Transverse colon (tissue), 4 donors: ENCODE measurements around the gene GALNT9. TPM values are rescaled to one million over a fixed set of nuclear protein-coding genes. Genes with fewer than 3 reads are reported as not detected.

ENCODE experiments used
- DNase-seq: peaks from one replicate; pipeline ENCODE4 v3.0.0-alpha.2; 2019
- H3K27ac ChIP-seq, 4 donors: fragments of 200-600 bp; sonication (generic); 2 replicates each; pipeline ENCODE4 v1.5.1; 2016 to 2018; ENCODE audit warnings: inconsistent platforms in 4 of 4
- H3K27me3 ChIP-seq: fragments of 200-600 bp; sonication (generic); 2 replicates; pipeline ENCODE4 v1.5.1; 2017; ENCODE audit warnings: inconsistent platforms
- H3K36me3 ChIP-seq, 4 donors: fragments of 200-600 bp; sonication (generic); 2 replicates each; pipeline ENCODE4 v1.5.1; 2017 to 2019; ENCODE audit warnings: inconsistent platforms in 4 of 4
- H3K4me1 ChIP-seq, 4 donors: fragments of 200-600 bp; sonication (generic); 2 replicates each; pipeline ENCODE4 v1.5.1; 2017 to 2020; ENCODE audit warnings: inconsistent platforms in 4 of 4
- H3K4me3 ChIP-seq, 4 donors: fragments of 200-600 bp; sonication (generic); 1 replicate in 1 of 4; 2 replicates in 3 of 4; pipeline versions ENCODE4 v1.5.1 to v1.6.1; 2017 to 2019; ENCODE audit warnings: inconsistent platforms in 4 of 4
- H3K9me3 ChIP-seq, 2 donors: fragments of 200-600 bp; sonication (generic); 2 replicates each; pipeline ENCODE4 v1.5.1; 2017 to 2019; ENCODE audit warnings: inconsistent platforms in 2 of 2
- EP300 ChIP-seq: sonication (generic); formaldehyde crosslinking; IDR thresholded peaks from one replicate; pipeline ENCODE4 v1.6.1; 2017; ENCODE audit warnings: antibody characterized with exemption, low read depth
- POLR2A ChIP-seq: fragments of 450-650 bp; IDR thresholded peaks from one replicate; pipeline ENCODE4 v1.6.1; 2016; ENCODE audit warnings: antibody characterized with exemption, mild to moderate bottlenecking, moderate library complexity
- POLR2AphosphoS5 ChIP-seq, 3 donors: sonication (generic); formaldehyde crosslinking; IDR thresholded peaks; one replicate each; pipeline ENCODE4 v1.6.1; 2016; ENCODE audit warnings: antibody characterized with exemption in 3 of 3
- WGBS, 2 donors: methylation state at CpG; one replicate each; pipeline ENCODE4 v1.1.5; 2018; ENCODE audit warnings: low coverage in 1 of 2; 5-methylcytosine and 5-hydroxymethylcytosine counted together
- in situ Hi-C, 4 donors: fragments of 200-750 bp; cut with MboI; loops; one replicate each; pipeline versions ENCODE4 v1.15.0 to v1.15.1; 2017; ENCODE audit warnings: low sequenced_read_pairs in 3 of 4, low pct_ligation_motif_present in 1 of 4, low pct_unique_long_range_greater_than_20kb in 1 of 4
- intact Hi-C: fragments of 100-400 bp; cut with DNase I; formaldehyde crosslinking; loops from one replicate; pipeline ENCODE4 v1.15.1; 2023; ENCODE audit warnings: low total_unique reads
- total RNA-seq, 4 donors: library from RNA; depleted of rRNA; stranded (reverse); fragments of >200 nt; gene quantifications; one replicate each; pipeline ENCODE4 v1.1.0, GENCODE V29; 2016
- TF ChIP-seq, protein P1 (sequence below), 5 experiments: fragments of 200-600 bp in 3 of 5; fragments of 450-650 bp in 2 of 5; sonication (generic) in 3 of 5; IDR thresholded peaks; 1 replicate in 2 of 5; 2 replicates in 3 of 5; pipeline ENCODE4 v1.5.1; 2016 to 2017; ENCODE audit warnings: antibody characterized with exemption in 5 of 5, inconsistent platforms in 3 of 5, mild to moderate bottlenecking in 2 of 5, moderate library complexity in 1 of 5

The GALNT9 gene
- total RNA-seq, 4 donors from 2014 or later = 0.82 to 4.5 TPM; not detected in 2

GRCh38 chr12:132173135-132174014 is 156.0 kb downstream of the GALNT9 start:
- no peak overlapping the region for H3K4me3 ChIP-seq
- intact Hi-C loops = no loop called here
- 59% methylated on average over 32 of the region's 35 CpGs; no CpG with 5 or more reads in 1 of the 2 donors for WGBS, 2 donors
- H3K36me3 ChIP-seq = no peaks in the 10 kb centered on the region
- H3K27me3 ChIP-seq = peaks cover 67% of the 10 kb centered on the region
- no peak overlapping the region for H3K27ac ChIP-seq
- H3K4me1 ChIP-seq = no peaks in the 10 kb centered on the region
- in situ Hi-C loops = no loop called here
- no peak for DNase-seq
- TF ChIP-seq POLR2AphosphoS5 (IDR thresholded peaks at IDR 0.05) (no peak), EP300 (no peak), POLR2A (no peak)
- TF ChIP-seq, protein P1, sequence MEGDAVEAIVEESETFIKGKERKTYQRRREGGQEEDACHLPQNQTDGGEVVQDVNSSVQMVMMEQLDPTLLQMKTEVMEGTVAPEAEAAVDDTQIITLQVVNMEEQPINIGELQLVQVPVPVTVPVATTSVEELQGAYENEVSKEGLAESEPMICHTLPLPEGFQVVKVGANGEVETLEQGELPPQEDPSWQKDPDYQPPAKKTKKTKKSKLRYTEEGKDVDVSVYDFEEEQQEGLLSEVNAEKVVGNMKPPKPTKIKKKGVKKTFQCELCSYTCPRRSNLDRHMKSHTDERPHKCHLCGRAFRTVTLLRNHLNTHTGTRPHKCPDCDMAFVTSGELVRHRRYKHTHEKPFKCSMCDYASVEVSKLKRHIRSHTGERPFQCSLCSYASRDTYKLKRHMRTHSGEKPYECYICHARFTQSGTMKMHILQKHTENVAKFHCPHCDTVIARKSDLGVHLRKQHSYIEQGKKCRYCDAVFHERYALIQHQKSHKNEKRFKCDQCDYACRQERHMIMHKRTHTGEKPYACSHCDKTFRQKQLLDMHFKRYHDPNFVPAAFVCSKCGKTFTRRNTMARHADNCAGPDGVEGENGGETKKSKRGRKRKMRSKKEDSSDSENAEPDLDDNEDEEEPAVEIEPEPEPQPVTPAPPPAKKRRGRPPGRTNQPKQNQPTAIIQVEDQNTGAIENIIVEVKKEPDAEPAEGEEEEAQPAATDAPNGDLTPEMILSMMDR (IDR thresholded peaks at IDR 0.05) = no peak
- no peaks in the 10 kb centered on the region for H3K9me3 ChIP-seq

- peaks cover 63% of the 10 kb centered on the region for H3K27me3 ChIP-seq
- no peaks in the 10 kb centered on the region for H3K9me3 ChIP-seq
These were observed 156.8 kb downstream of the GALNT9 start for GRCh38 chr12:132172619-132173018.

DNA sequence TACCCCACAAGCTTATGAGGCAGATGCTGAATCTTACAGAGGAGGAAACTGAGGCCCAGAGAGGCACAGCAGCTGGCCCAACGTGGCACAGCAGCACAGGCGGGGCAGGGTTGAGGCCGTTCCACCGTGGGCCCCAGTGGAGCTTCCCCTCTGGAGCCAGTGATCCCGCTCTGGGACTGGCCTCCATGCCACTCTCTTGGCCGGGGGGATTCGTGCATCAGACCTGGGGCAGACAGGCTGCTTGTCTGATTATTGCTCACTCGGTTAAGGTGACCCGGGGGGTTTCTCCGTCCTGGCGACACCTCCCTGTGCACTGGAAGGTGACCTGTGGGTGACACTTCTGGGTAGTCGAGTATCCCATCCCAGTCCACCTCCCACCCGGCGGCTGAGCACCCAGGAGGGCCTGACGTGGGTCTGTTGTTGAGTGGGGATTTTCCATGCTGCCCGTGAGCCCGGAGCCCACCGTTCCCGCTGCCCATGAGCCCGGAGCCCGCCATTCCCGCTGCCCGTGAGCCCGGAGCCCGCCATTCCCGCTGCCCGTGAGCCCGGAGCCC is 157.3 kb downstream of the GALNT9 start:
- 66 to 87% methylated on average over 7 to 28 of the region's 28 CpGs for WGBS, 2 donors
- no peak for DNase-seq
- H3K9me3 ChIP-seq = no peaks in the 10 kb centered on the region
- H3K4me3 ChIP-seq = no peak overlapping the region
- H3K4me1 ChIP-seq = no peaks in the 10 kb centered on the region
- H3K27me3 ChIP-seq = peaks cover 59% of the 10 kb centered on the region
- in situ Hi-C loops = no loop called here
- TF ChIP-seq POLR2A (no peak), EP300 (no peak)
- intact Hi-C loops = no loop called here
- no peaks in the 10 kb centered on the region for H3K36me3 ChIP-seq
- no peak overlapping the region for H3K27ac ChIP-seq

More at GRCh38 chr12:132172619-132173018, 156.8 kb downstream of the GALNT9 start:
- no peaks in the 10 kb centered on the region for H3K4me1 ChIP-seq
- TF ChIP-seq, protein P1 (IDR thresholded peaks at IDR 0.05) = no peak
- TF ChIP-seq POLR2AphosphoS5 (IDR thresholded peaks at IDR 0.05) (no peak), EP300 (no peak), POLR2A (no peak)
- intact Hi-C loops (no loop called here), in situ Hi-C loops (no loop called here)
- H3K27ac ChIP-seq = no peak overlapping the region
- WGBS, 2 donors = 63% methylated on average over 15 of the region's 15 CpGs; no CpG with 5 or more reads in 1 of the 2 donors
- H3K4me3 ChIP-seq = no peak overlapping the region
- no peaks in the 10 kb centered on the region for H3K36me3 ChIP-seq
- DNase-seq = no peak

- Histone ChIP-seq H3K27ac (no peak overlapping the region), H3K4me1 (no peaks in the 10 kb centered on the region), H3K27me3 (peaks cover 53% of the 10 kb centered on the region), H3K9me3 (no peaks in the 10 kb centered on the region), H3K4me3 (no peak overlapping the region), H3K36me3 (no peaks in the 10 kb centered on the region)
- intact Hi-C loops = no loop called here
- no peak for TF ChIP-seq POLR2A
- TF ChIP-seq, protein P1 (IDR thresholded peaks at IDR 0.05) = no peak
- 63% methylated on average over 23 of the region's 24 CpGs; no CpG with 5 or more reads in 1 of the 2 donors for WGBS, 2 donors
- no peak for DNase-seq
- in situ Hi-C loops = no loop called here
These were observed 158.0 kb downstream of the GALNT9 start for GRCh38 chr12:132171293-132171967.
